Skeletal muscle tissue (tissue), 4 donors: ENCODE measurements around the gene TMEM26. TPM values are rescaled to one million over a fixed set of nuclear protein-coding genes. Genes with fewer than 3 reads are reported as not detected.
"Not testable (repeated sequence)": the region's sequence is repeated elsewhere in the genome, so short reads cannot be mapped to it uniquely, and the experiment has no call there.

Experiments
- H3K27ac ChIP-seq: one replicate; pipeline ENCODE4 v1.7.0; 2013; ENCODE audit warnings: mild to moderate bottlenecking, low read depth, low read length, inconsistent platforms
- H3K27me3 ChIP-seq, 3 donors: one replicate each; pipeline ENCODE4 v1.7.0; 2013; ENCODE audit warnings: low read length in 3 of 3; ENCODE audit not compliant: control insufficient read depth in 3 of 3, insufficient read depth in 3 of 3
- H3K36me3 ChIP-seq, 3 donors: one replicate each; pipeline ENCODE4 v1.7.0; 2013; ENCODE audit warnings: low read length in 3 of 3; ENCODE audit not compliant: control insufficient read depth in 3 of 3, insufficient read depth in 3 of 3
- H3K4me1 ChIP-seq, 3 donors: one replicate each; pipeline ENCODE4 v1.7.0; 2013; ENCODE audit warnings: low read length in 3 of 3, mild to moderate bottlenecking in 3 of 3; ENCODE audit not compliant: control insufficient read depth in 3 of 3, insufficient read depth in 3 of 3
- H3K4me3 ChIP-seq, 3 donors: one replicate each; pipeline ENCODE4 v1.7.0; 2013; ENCODE audit warnings: low read length in 3 of 3
- H3K9ac ChIP-seq, 3 donors: one replicate each; pipeline ENCODE4 v1.7.0; 2013; ENCODE audit warnings: low read length in 3 of 3, mild to moderate bottlenecking in 3 of 3, moderate library complexity in 2 of 3, low read depth in 1 of 3
- H3K9me3 ChIP-seq, 3 donors: one replicate each; pipeline ENCODE4 v1.7.0; 2013; ENCODE audit warnings: low read length in 3 of 3; ENCODE audit not compliant: control insufficient read depth in 3 of 3
- total RNA-seq: library from RNA; depleted of rRNA; stranded (reverse); fragments of >200 nt; gene quantifications from one replicate; pipeline ENCODE4 v1.2.3, GENCODE V29; 2014
- donor health status: Osteomylitis.

Gene TMEM26
- total RNA-seq, 1 donor from 2014 or later, result 15.7 TPM

DNA sequence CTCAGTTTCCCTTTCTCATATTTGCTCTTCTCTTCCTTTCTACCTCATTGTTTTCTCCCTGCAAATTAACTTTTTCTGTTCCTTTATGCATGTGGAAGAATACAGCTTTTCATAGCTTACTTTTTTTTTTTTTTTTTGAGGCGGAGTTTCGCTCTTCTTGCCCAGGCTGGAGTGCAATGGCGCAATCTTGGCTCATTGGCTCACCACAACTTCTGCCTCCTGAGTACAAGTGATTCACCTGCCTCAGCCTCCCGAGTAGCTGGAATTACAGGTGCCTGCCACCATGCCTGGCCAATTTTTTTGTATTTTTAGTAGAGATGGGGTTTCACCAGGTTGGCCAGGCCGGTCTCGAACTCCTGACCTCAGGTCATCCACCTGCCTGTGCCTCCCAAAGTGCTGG lies 64.2 kb downstream of the TMEM26 start:
- H3K27ac ChIP-seq, result not testable (repeated sequence)

DNA sequence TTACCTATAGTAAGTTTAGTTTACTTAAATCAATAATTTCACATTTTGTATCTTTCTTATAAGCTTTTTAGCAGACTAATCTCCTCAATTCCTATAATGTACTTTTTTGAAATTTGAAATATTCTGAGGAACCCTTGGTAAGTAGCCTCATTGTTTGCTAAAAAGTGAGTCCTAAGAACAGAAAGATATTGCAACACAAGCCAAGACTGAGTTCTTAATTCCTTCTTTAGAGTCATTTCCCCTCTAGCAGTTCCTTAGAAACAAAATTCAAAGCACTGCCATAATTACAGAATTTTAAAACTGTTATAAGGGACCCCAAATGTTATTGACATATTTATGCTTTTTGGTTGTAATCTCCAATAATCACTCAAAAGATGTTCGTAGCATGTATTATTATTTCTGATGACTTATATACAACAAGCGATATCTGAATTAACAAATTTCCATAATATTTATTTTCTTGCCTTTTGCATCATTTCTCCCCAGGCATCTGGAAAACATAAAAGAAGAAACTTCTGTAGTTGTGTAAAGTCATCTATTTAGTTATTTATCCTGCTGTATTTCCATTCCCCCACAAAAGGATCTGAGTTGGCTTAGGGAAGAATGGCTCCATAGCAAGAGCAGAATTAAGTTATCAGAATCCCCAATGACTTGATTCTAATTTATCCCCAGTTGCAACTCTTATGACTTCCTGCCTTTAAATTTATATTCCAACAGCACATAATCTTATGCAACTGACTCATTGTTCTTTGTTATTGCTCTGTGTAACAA lies 67.8 kb downstream of the TMEM26 start:
- no peak overlapping the region for H3K4me3 ChIP-seq
- H3K9me3 ChIP-seq, result no peaks in the 10 kb centered on the region
- no peaks in the 10 kb centered on the region for H3K4me1 ChIP-seq
- no peaks in the 10 kb centered on the region for H3K36me3 ChIP-seq
- H3K27ac ChIP-seq, result no peak overlapping the region
- no peak overlapping the region for H3K9ac ChIP-seq
- H3K27me3 ChIP-seq, result no peaks in the 10 kb centered on the region

More for the DNA sequence above, 64.2 kb downstream of the TMEM26 start:
- not testable (repeated sequence) for H3K27me3 ChIP-seq, H3K4me1 ChIP-seq, H3K9me3 ChIP-seq, H3K9ac ChIP-seq, H3K36me3 ChIP-seq, H3K4me3 ChIP-seq

DNA sequence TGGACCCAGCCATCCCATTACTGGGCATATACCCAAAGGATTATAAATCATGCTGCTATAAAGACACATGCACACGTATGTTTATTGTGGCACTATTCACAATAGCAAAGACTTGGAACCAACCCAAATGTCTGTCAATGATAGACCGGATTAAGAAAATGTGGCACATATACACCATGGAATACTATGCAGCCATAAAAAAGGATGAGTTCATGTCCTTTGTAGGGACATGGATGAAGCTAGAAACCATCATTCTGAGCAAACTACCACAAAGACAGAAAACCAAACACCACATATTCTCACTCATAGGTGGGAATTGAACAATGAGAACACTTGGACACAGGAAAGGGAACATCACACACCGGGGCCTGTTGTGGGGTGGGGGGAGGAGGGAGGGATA lies 72.0 kb downstream of the TMEM26 start:
- not testable (repeated sequence) for H3K9ac ChIP-seq, H3K9me3 ChIP-seq, H3K4me3 ChIP-seq, H3K4me1 ChIP-seq, H3K27ac ChIP-seq, H3K36me3 ChIP-seq, H3K27me3 ChIP-seq

DNA sequence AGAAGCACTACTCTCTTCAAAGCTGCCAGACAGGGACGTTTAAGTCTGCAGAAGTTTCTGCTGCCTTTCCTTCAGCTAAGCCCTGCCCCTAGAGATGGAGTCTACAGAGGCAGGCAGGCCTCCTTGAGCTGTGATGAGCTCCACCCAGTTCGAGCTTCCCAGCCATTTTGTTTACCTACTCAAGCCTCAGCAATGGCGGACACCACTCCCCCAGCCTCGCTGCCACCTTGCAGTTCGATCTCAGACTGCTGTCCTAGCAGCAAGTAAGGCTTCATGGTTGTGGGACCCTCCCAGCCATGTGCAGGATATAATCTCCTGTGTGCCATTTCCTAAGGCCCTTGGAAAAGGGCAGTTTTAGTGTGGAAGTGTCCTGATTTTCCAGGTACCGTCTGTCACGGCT lies 74.3 kb downstream of the TMEM26 start:
- Histone ChIP-seq H3K4me1 (no peaks in the 10 kb centered on the region), H3K4me3 (no peak overlapping the region), H3K9ac (no peak overlapping the region), H3K27me3 (no peaks in the 10 kb centered on the region), H3K9me3 (no peaks in the 10 kb centered on the region), H3K36me3 (no peaks in the 10 kb centered on the region), H3K27ac (no peak overlapping the region)

DNA sequence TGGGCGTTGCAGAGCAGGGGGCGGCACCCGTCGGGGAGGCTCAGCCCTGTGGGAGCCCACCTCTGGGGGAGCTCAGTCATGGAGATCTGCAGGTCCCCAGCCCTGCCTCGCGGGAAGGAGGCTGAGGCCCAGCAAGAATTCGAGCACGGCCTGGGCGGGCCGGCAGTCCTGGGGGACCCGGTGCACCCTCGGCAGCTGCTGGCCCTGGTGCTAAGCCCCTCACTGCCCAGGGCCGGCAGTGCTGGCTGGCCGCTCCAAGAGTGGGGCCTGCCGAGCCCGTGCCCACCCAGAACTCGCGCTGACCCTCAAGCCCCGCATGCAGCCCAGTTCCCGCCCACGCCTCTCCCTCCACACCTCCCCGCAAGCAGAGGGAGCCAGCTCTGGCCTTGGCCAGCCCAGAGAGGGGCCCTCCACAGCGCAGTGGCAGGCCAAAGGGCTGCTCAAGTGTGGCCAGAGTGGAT lies 76.2 kb downstream of the TMEM26 start:
- Histone ChIP-seq H3K9ac (no peak overlapping the region), H3K4me1 (no peaks in the 10 kb centered on the region), H3K4me3 (no peak overlapping the region), H3K36me3 (no peaks in the 10 kb centered on the region), H3K9me3 (no peaks in the 10 kb centered on the region), H3K27ac (no peak overlapping the region), H3K27me3 (no peaks in the 10 kb centered on the region)

DNA sequence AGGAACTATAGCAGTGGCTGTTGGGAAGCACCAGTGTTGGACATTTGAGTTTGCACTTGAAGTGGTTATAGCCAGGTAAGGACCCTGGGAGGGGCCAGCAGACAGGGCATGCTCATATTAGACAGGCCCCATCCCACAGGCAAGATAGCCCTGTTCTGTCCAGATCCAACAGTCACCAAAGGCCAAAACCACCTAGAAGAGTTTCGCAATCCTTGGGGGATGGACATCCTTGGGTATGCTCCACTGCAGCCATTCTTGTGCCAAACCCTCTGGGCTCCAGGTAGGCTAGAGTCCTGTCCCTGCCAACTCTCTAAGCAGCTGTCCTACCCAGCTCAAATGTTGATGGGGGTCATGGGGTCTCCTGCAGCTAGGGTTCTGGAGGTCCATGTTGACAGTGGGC lies 76.8 kb downstream of the TMEM26 start:
- H3K27ac ChIP-seq, result no peak overlapping the region
- H3K27me3 ChIP-seq, result no peaks in the 10 kb centered on the region
- no peaks in the 10 kb centered on the region for H3K9me3 ChIP-seq
- H3K36me3 ChIP-seq, result no peaks in the 10 kb centered on the region
- no peak overlapping the region for H3K9ac ChIP-seq
- H3K4me1 ChIP-seq, result no peaks in the 10 kb centered on the region
- no peak overlapping the region for H3K4me3 ChIP-seq

DNA sequence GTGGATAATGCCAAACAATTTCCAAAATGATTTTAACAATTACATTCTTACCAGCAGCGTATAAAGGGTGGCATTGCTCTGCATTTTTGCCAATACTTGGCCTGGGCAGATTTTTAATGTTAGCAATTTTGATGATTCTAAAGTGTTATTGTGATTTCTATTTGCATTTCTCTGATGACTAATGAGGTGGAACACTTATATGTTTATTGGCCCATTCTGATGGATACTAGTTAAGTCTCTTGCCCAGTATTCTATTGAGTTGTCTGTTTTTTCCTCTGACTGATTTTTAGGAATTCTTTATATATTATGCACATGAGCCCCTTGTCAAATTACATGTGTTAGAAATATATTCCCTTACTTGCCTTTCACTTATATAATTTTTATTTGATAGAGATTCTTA lies 86.8 kb downstream of the TMEM26 start:
- no peaks in the 10 kb centered on the region for H3K27me3 ChIP-seq
- no peak overlapping the region for H3K9ac ChIP-seq
- no peak overlapping the region for H3K27ac ChIP-seq
- H3K9me3 ChIP-seq, result no peaks in the 10 kb centered on the region
- H3K4me1 ChIP-seq, result no peaks in the 10 kb centered on the region
- no peak overlapping the region for H3K4me3 ChIP-seq
- H3K36me3 ChIP-seq, result no peaks in the 10 kb centered on the region

DNA sequence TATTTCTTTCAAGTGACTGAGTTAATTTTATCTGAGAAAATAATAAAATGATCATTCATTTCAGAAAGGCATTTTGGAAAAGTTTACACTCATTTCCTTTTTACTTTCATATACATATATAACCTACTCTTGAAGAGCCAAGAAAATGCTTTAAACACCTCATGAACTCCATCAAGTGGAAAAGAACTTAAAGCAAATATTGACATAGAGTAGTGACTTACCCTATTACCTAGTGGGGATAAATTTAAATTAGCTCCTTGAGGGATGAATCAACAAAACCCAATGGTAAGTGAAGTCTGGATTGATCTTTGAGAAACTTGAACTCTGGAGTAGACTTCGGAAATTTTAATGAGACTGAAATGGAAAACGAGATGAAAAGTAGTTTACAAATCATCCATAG lies 88.6 kb downstream of the TMEM26 start:
- no peaks in the 10 kb centered on the region for H3K9me3 ChIP-seq
- no peaks in the 10 kb centered on the region for H3K4me1 ChIP-seq
- H3K9ac ChIP-seq, result no peak overlapping the region
- no peaks in the 10 kb centered on the region for H3K36me3 ChIP-seq
- H3K4me3 ChIP-seq, result no peak overlapping the region
- H3K27ac ChIP-seq, result no peak overlapping the region
- no peaks in the 10 kb centered on the region for H3K27me3 ChIP-seq

DNA sequence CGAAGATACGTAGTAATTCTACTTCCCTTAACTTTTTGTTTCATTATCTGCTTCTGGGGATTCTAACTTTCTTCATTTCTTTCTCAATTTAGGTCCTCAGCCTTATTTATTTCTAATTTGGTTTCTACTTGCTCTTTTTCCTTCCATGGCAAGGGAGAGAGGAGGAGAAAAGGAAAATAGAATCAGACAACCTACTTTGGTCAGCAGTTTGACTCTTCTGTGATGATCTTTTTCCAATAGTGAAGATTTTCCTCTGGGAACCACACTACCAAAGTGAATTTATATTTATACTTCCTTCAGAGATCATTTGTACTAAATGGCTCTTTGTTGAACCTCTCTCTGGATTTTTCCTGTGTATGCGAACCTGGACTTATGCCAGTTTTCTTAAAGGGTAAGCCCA lies 90.2 kb downstream of the TMEM26 start:
- Histone ChIP-seq H3K36me3 (no peaks in the 10 kb centered on the region), H3K27me3 (no peaks in the 10 kb centered on the region), H3K27ac (no peak overlapping the region), H3K9me3 (no peaks in the 10 kb centered on the region), H3K9ac (no peak overlapping the region), H3K4me1 (no peaks in the 10 kb centered on the region), H3K4me3 (no peak overlapping the region)

DNA sequence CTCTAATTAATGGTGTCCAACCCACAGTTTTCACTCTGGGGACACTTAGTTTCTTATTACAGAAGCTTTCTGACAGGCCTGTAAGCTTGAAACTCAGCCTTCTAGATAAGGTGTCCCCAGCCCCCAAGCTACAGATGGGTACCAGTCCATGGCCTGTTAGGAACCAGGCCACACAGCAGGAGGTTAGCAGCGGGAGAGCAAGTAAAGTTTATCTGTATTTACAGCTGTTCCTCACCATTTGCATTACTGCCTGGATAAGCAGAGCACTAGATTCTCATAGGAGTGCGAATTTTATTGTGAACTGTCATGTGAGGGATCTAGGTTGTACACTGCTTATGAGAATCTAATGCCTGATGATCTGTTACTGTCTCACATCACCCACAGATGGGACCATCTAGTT lies 93.7 kb downstream of the TMEM26 start:
- H3K4me3 ChIP-seq, result no peak overlapping the region
- no peak overlapping the region for H3K9ac ChIP-seq

More for the DNA sequence above, 93.7 kb downstream of the TMEM26 start:
- Histone ChIP-seq H3K27me3 (no peaks in the 10 kb centered on the region), H3K9me3 (no peaks in the 10 kb centered on the region), H3K4me1 (no peaks in the 10 kb centered on the region), H3K27ac (no peak overlapping the region), H3K36me3 (no peaks in the 10 kb centered on the region)
